Measurements from ENCODE around the gene MATCAP1.

The MATCAP1 gene

GRCh38 chr16:67174706-67175231 is 9.0 kb downstream of the MATCAP1 start:
- DNase-seq: peak in 2 of 51 donors; percentile 23 to 27

- peak in 48 of 51 donors; percentile 35 to 91 (median 74) for DNase-seq
Measured at GRCh38 chr16:67173808-67174705, 9.7 kb downstream of the MATCAP1 start.

- peak in 1 of 51 donors; percentile 50 for DNase-seq
Measured at GRCh38 chr16:67173323-67173722, 10.4 kb downstream of the MATCAP1 start.

- peak in 2 of 51 donors; percentile 43 to 66 for DNase-seq
Measured at GRCh38 chr16:67170949-67171649, 12.7 kb downstream of the MATCAP1 start.

- peak in 47 of 51 donors; percentile 14 to 81 (median 57) for DNase-seq
Measured at GRCh38 chr16:67170168-67170948, 13.4 kb downstream of the MATCAP1 start, which contains the start of gene NOL3. TSS of gene NOL3 (plus strand) at chr16:67170538.

- DNase-seq: peak in 13 of 51 donors; percentile 11 to 58 (median 29)
Measured at GRCh38 chr16:67169642-67170167, 14.1 kb downstream of the MATCAP1 start.

- no peak for DNase-seq
Measured at GRCh38 chr16:67169011-67169451, 14.7 kb downstream of the MATCAP1 start.

GRCh38 chr16:67167588-67167987 is 16.2 kb downstream of the MATCAP1 start:
- DNase-seq: no peak

GRCh38 chr16:67166598-67167168 is 17.1 kb downstream of the MATCAP1 start:
- DNase-seq: no peak

- DNase-seq: no peak
Measured at GRCh38 chr16:67166110-67166547, 17.6 kb downstream of the MATCAP1 start.

- no peak for DNase-seq
Measured at GRCh38 chr16:67165121-67166078, 18.4 kb downstream of the MATCAP1 start.

- peak in 28 of 51 donors; percentile 18 to 73 (median 46) for DNase-seq
Measured at GRCh38 chr16:67164599-67165061, 19.1 kb downstream of the MATCAP1 start, which contains the start of gene HSF4. TSS of gene HSF4 (plus strand) at chr16:67164745. CDS start at chr16:67164812, 67 bp downstream.

GRCh38 chr16:67163999-67164558 is 19.7 kb downstream of the MATCAP1 start:
- peak in 10 of 51 donors; percentile 27 to 69 (median 57) for DNase-seq

GRCh38 chr16:67163164-67163998 is 20.4 kb downstream of the MATCAP1 start:
- DNase-seq: peak in 40 of 51 donors; percentile 20 to 86 (median 58)

- DNase-seq: no peak
Measured at GRCh38 chr16:67162506-67163163, 21.1 kb downstream of the MATCAP1 start.

GRCh38 chr16:67161595-67162058 is 22.1 kb downstream of the MATCAP1 start:
- no peak for DNase-seq
